ENCODE measurements around the gene P4HA2.

P4HA2 gene

GRCh38 chr5:132270335-132270665, 42.6 kb upstream of the P4HA2 start (continued):
- TF ChIP-seq PATZ1 (CRISPR knock-in tag; IDR thresholded peaks at IDR 0.05; ENCODE audit: borderline replicate concordance) = no peak
- TF ChIP-seq, protein P1, sequence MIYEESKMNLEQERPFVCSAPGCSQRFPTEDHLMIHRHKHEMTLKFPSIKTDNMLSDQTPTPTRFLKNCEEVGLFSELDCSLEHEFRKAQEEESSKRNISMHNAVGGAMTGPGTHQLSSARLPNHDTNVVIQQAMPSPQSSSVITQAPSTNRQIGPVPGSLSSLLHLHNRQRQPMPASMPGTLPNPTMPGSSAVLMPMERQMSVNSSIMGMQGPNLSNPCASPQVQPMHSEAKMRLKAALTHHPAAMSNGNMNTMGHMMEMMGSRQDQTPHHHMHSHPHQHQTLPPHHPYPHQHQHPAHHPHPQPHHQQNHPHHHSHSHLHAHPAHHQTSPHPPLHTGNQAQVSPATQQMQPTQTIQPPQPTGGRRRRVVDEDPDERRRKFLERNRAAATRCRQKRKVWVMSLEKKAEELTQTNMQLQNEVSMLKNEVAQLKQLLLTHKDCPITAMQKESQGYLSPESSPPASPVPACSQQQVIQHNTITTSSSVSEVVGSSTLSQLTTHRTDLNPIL (CRISPR knock-in tag; IDR thresholded peaks at IDR 0.05; ENCODE audit: low read depth) = no peak

- ATAC-seq = no peak
- TF ChIP-seq TOX (CRISPR knock-in tag; IDR thresholded peaks at IDR 0.05; ENCODE audit: borderline replicate concordance) = no peak
- TF ChIP-seq ARNTL (CRISPR knock-in tag; IDR thresholded peaks at IDR 0.05; ENCODE audit: borderline replicate concordance, low read depth) = no peak
- no peak for TF ChIP-seq TCF4 (CRISPR knock-in tag; IDR thresholded peaks at IDR 0.05; ENCODE audit: borderline replicate concordance)
- TF ChIP-seq BACH2 (CRISPR knock-in tag; IDR thresholded peaks at IDR 0.05; ENCODE audit: borderline replicate concordance) = no peak
- TF ChIP-seq, protein P2, sequence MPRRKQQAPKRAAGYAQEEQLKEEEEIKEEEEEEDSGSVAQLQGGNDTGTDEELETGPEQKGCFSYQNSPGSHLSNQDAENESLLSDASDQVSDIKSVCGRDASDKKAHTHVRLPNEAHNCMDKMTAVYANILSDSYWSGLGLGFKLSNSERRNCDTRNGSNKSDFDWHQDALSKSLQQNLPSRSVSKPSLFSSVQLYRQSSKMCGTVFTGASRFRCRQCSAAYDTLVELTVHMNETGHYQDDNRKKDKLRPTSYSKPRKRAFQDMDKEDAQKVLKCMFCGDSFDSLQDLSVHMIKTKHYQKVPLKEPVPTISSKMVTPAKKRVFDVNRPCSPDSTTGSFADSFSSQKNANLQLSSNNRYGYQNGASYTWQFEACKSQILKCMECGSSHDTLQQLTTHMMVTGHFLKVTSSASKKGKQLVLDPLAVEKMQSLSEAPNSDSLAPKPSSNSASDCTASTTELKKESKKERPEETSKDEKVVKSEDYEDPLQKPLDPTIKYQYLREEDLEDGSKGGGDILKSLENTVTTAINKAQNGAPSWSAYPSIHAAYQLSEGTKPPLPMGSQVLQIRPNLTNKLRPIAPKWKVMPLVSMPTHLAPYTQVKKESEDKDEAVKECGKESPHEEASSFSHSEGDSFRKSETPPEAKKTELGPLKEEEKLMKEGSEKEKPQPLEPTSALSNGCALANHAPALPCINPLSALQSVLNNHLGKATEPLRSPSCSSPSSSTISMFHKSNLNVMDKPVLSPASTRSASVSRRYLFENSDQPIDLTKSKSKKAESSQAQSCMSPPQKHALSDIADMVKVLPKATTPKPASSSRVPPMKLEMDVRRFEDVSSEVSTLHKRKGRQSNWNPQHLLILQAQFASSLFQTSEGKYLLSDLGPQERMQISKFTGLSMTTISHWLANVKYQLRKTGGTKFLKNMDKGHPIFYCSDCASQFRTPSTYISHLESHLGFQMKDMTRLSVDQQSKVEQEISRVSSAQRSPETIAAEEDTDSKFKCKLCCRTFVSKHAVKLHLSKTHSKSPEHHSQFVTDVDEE (CRISPR knock-in tag; IDR thresholded peaks at IDR 0.05) = no peak
- no peak for TF ChIP-seq ZNF8 (CRISPR knock-in tag; IDR thresholded peaks at IDR 0.05)
- no peak for TF ChIP-seq OSR1 (CRISPR knock-in tag; IDR thresholded peaks at IDR 0.05)
- TF ChIP-seq ZFP30 (CRISPR knock-in tag; IDR thresholded peaks at IDR 0.05) = no peak
- TF ChIP-seq, protein P1 (CRISPR knock-in tag; IDR thresholded peaks at IDR 0.05; ENCODE audit: low read depth) = no peak
- TF ChIP-seq, protein P3, sequence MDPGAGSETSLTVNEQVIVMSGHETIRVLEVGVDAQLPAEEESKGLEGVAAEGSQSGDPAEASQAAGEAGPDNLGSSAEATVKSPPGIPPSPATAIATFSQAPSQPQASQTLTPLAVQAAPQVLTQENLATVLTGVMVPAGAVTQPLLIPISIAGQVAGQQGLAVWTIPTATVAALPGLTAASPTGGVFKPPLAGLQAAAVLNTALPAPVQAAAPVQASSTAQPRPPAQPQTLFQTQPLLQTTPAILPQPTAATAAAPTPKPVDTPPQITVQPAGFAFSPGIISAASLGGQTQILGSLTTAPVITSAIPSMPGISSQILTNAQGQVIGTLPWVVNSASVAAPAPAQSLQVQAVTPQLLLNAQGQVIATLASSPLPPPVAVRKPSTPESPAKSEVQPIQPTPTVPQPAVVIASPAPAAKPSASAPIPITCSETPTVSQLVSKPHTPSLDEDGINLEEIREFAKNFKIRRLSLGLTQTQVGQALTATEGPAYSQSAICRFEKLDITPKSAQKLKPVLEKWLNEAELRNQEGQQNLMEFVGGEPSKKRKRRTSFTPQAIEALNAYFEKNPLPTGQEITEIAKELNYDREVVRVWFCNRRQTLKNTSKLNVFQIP (CRISPR knock-in tag; IDR thresholded peaks at IDR 0.05; ENCODE audit: borderline replicate concordance, low read depth) = no peak
- TF ChIP-seq ISL1 (CRISPR knock-in tag; IDR thresholded peaks at IDR 0.05) = no peak
- no peak for TF ChIP-seq SNAI2 (CRISPR knock-in tag; IDR thresholded peaks at IDR 0.05)
- TF ChIP-seq ZFP3 (CRISPR knock-in tag; IDR thresholded peaks at IDR 0.05) = no peak
Measured at GRCh38 chr5:132269635-132270334, 42.1 kb upstream of the P4HA2 start.

- peak; percentile 28 for ATAC-seq
- peak; percentile 64 for TF ChIP-seq TCF4 (CRISPR knock-in tag; IDR thresholded peaks at IDR 0.05; ENCODE audit: borderline replicate concordance)
- no peak for TF ChIP-seq ESRRG (CRISPR knock-in tag; IDR thresholded peaks at IDR 0.05)
- TF ChIP-seq OSR1 (CRISPR knock-in tag; IDR thresholded peaks at IDR 0.05) = no peak
- TF ChIP-seq ISL1 (CRISPR knock-in tag; IDR thresholded peaks at IDR 0.05) = no peak
- TF ChIP-seq, protein P3 (CRISPR knock-in tag; IDR thresholded peaks at IDR 0.05; ENCODE audit: borderline replicate concordance, low read depth) = no peak
- TF ChIP-seq ZFP3 (CRISPR knock-in tag; IDR thresholded peaks at IDR 0.05) = no peak
- TF ChIP-seq ZC3H10 (CRISPR knock-in tag; IDR thresholded peaks at IDR 0.05) = no peak
- TF ChIP-seq PPARA (CRISPR knock-in tag; IDR thresholded peaks at IDR 0.05; ENCODE audit: borderline replicate concordance) = no peak
- TF ChIP-seq PATZ1 (CRISPR knock-in tag; IDR thresholded peaks at IDR 0.05; ENCODE audit: borderline replicate concordance) = 0 out of 2 replicates have a peak, but pooled peaks have one; percentile 33
- no peak for TF ChIP-seq SNAI2 (CRISPR knock-in tag; IDR thresholded peaks at IDR 0.05)
- TF ChIP-seq ZNF70 (CRISPR knock-in tag; IDR thresholded peaks at IDR 0.05) = peak; percentile 68
- no peak for TF ChIP-seq CSDC2 (CRISPR knock-in tag; IDR thresholded peaks at IDR 0.05)
- no peak for TF ChIP-seq RARB (CRISPR knock-in tag; IDR thresholded peaks at IDR 0.05)
- TF ChIP-seq ZNF565 (CRISPR knock-in tag; conservative IDR thresholded peaks at IDR 0.05; ENCODE audit: low read depth) = no peak
Measured at GRCh38 chr5:132268769-132269551, 41.3 kb upstream of the P4HA2 start.

Measured in SK-N-SH treated with all-trans-retinoic acid at 6 μM for 48 hours (cell line).